Measurements from ENCODE around the gene OR2M2. TPM values are rescaled to one million over a fixed set of nuclear protein-coding genes. Genes with fewer than 3 reads are reported as not detected.

OR2M2 gene
- total RNA-seq, 3 donors from 2014 or later = not detected

DNA sequence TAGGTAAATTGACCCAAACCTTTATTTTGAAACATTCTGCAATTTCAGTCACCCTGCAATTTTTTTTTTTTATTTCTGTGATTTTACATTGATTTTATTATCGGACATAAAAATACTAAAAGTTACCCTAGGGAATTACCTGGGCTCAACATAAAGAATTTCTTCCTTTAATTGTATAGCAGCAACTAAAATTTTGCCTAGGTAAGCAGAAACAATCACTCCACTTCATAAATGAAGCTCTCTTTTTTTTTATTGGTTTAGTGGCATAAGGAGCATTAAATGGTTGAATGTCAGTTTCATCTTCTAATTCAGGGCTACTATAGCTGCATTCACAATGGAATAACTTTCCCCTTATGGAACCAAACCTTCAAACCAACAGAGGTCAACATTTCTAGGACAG, 41.3 kb downstream of the OR2M2 start:
- H3K4me3 ChIP-seq = no peak overlapping the region
- TF ChIP-seq, protein P1, sequence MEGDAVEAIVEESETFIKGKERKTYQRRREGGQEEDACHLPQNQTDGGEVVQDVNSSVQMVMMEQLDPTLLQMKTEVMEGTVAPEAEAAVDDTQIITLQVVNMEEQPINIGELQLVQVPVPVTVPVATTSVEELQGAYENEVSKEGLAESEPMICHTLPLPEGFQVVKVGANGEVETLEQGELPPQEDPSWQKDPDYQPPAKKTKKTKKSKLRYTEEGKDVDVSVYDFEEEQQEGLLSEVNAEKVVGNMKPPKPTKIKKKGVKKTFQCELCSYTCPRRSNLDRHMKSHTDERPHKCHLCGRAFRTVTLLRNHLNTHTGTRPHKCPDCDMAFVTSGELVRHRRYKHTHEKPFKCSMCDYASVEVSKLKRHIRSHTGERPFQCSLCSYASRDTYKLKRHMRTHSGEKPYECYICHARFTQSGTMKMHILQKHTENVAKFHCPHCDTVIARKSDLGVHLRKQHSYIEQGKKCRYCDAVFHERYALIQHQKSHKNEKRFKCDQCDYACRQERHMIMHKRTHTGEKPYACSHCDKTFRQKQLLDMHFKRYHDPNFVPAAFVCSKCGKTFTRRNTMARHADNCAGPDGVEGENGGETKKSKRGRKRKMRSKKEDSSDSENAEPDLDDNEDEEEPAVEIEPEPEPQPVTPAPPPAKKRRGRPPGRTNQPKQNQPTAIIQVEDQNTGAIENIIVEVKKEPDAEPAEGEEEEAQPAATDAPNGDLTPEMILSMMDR (IDR thresholded peaks at IDR 0.05) = no peak
- DNase-seq (no peak), ATAC-seq (no peak)
- H3K9me3 ChIP-seq = peaks cover 35% of the 10 kb centered on the region
- no peaks in the 10 kb centered on the region for H3K4me1 ChIP-seq (ENCODE audit: low read depth)
- no peaks in the 10 kb centered on the region for H3K36me3 ChIP-seq (ENCODE audit: low read depth)
- intact Hi-C loops (cut with DNase I, micrococcal nuclease) = no loop called here

DNA sequence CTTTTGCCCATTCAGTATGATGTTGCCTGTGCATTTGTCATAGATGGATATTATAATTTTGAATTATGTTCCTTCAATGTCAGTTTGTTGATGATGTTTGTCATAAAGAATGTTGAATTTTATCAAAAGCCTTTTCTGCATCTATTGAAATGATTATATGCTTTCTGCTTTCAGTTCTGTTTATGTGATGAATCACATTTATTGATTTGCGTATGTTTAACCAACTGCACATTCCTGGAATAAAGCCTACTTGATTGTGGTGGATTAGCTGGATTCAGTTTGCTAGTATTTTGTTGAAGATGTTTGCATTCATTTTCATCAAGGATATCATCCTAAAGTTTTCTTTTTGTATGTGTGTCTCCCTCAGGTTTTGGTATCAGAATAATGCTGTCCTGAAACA, 50.9 kb downstream of the OR2M2 start:
- no peak for DNase-seq
- intact Hi-C loops (cut with DNase I, micrococcal nuclease) = no loop called here
- TF ChIP-seq, protein P1 (IDR thresholded peaks at IDR 0.05) = no peak
- no peak for ATAC-seq
- peaks cover 45% of the 10 kb centered on the region for H3K9me3 ChIP-seq
- H3K4me3 ChIP-seq = no peak overlapping the region
- H3K4me1 ChIP-seq (ENCODE audit: low read depth) = no peaks in the 10 kb centered on the region
- no peaks in the 10 kb centered on the region for H3K36me3 ChIP-seq (ENCODE audit: low read depth)

DNA sequence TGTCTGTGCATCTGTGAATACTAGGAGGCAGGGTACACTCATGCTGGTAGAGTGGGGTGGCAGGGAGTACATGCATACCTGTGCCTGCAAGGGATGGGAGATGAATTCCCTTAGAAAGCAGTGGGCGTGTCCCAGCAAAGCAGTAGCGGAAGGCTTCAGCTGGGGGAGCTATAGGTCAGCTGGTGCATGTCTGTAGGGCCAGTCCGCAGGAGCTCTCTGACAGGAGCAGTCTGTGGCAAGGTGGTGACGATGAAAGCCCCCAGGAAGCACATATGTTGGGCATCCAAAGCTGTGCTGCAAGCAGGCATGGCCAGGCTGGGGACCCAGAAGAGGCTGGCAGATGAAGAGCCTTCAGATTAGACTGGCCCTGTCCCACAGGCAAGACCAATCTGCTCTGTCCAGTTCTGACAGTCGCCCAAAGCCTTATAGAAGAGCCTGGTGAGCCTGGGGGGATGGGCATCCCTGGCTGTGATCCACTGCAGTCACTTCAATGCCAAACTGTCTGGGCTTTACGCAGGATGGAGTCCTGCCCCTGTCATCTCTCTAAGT, 54.8 kb downstream of the OR2M2 start:
- Histone ChIP-seq H3K9me3 (peaks cover 46% of the 10 kb centered on the region), H3K4me3 (no peak overlapping the region), H3K4me1 (ENCODE audit: low read depth) (no peaks in the 10 kb centered on the region), H3K36me3 (ENCODE audit: low read depth) (no peaks in the 10 kb centered on the region)
- DNase-seq (no peak), ATAC-seq (no peak)
- intact Hi-C loops (cut with DNase I, micrococcal nuclease) = no loop called here
- TF ChIP-seq, protein P1 (IDR thresholded peaks at IDR 0.05) = no peak

Other genes with a start within 250 kb of the OR2M2 start
- gene OR2AJ1, start 249.9 kb upstream of the OR2M2 start, total RNA-seq = not detected
- not detected for gene OR2L8, start 226.0 kb upstream of the OR2M2 start, total RNA-seq
- not detected for gene OR2AK2, start 209.6 kb upstream of the OR2M2 start, total RNA-seq
- not detected for gene OR2L5, start 161.2 kb upstream of the OR2M2 start, total RNA-seq
- gene OR2L2, start 144.8 kb upstream of the OR2M2 start, total RNA-seq = under 1 TPM; 0.07 to 0.19 (median 0.09) TPM
- not detected for gene OR2L3, start 128.0 kb upstream of the OR2M2 start, total RNA-seq
- gene OR2L13, start 79.6 kb upstream of the OR2M2 start, total RNA-seq = under 1 TPM in 1 of 3 donors, not detected in 2; 0.19 TPM
- not detected for gene OR2M5, start 29.7 kb upstream of the OR2M2 start, total RNA-seq
- not detected for gene OR2M3, start 22.4 kb downstream of the OR2M2 start, total RNA-seq
- not detected for gene OR2M4, start 56.6 kb downstream of the OR2M2 start, total RNA-seq
- not detected for gene OR2T33, start 103.2 kb downstream of the OR2M2 start, total RNA-seq
- gene OR2T12, start 128.6 kb downstream of the OR2M2 start, total RNA-seq = not detected
- gene OR2M7, start 149.7 kb downstream of the OR2M2 start, total RNA-seq = not detected
- not detected for gene OR14C36, start 174.0 kb downstream of the OR2M2 start, total RNA-seq
- not detected for gene OR2T4, start 186.8 kb downstream of the OR2M2 start, total RNA-seq
- gene OR2T6, start 200.9 kb downstream of the OR2M2 start, total RNA-seq = not detected
- not detected for gene OR2T1, start 228.2 kb downstream of the OR2M2 start, total RNA-seq

Data from mucosa of descending colon (tissue), 3 donors.